SW 1271 (cell line): ENCODE data around the gene RRM2.
"Not testable (repeated sequence)": the region's sequence is repeated elsewhere in the genome, so short reads cannot be mapped to it uniquely, and the experiment has no call there.

Source experiments
- DNase-seq, 2 experiments: peaks; one replicate each; lab custom pipeline; 2025; lab: John Stamatoyannopoulos, UW

Gene RRM2

DNA sequence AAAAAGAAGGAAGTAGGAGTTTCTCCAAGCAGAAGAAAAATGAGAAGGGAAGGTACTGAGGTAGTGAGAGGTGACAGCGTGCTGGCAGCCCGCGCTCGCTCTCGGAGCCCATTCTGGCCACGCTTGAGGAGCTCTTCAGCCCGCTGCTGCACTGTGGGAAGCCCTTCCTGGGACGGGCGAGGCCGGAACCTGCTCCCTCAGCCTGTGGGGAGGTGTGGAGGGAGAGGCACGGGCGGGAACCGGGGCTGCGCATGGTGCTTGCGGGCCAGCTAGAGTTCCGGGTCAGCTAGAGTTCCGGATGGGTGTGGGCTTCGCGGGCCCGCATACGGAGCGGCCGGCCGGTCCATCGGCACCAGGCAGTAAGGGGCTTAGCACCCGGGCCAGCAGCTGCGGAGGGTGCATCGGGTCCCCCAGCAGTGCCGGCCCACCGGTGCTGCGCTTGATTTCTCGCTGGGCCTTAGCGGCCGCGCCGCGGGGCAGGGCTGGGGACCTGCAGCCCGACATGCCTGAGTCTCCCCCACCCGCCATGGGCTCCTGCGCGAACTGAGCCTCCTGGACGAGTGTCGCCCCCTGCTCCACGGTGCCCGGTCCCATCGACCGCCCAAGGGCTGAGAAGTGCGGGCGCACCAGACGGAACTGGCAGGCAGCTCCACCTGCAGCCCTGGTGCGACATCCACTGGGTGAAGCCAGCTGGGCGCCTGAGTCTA is 31.2 kb upstream of the RRM2 start:
- DNase-seq, result no peak

DNA sequence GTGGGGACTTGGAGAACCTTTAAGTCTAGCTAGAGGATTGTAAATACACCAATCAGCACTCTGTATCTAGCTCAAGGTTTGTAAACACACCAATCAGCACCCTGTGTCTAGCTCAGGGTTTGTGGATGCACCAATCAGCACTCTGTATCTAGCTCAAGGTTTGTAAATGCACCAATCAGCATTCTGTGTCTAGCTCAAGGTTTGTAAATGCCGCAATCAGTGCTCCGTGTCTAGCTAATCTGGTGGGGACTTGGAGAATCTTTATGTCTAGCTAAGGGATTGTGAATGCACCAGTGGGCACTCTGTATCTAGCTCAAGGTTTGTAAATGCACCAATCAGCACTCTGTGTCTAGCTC is 30.7 kb upstream of the RRM2 start:
- not testable (repeated sequence) for DNase-seq

DNA sequence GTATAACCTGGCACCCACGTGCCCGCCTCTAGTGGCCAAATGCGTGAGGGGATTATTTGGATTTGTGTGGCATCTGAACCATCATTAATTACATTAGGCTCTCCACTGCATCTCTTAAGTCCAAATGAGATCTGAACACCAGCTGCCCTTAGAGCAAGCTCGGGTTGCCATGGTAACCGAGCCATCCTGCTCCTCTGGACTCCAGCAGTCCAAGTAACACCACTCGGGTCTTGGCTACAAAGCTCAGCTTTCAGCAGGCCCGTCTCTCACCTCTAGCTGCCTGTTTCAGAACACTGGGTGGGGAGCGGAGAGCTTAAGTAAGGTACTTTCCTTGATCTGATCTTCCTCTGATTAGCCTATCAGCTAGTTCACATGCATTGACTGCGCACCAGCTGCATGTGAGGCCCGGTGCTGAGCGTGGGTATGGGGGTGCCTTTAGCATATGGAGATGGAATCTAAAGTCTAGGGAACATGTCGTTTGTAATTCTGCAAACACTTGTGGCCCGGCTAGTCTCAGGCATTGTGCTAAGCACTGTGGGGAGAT is 28.2 kb upstream of the RRM2 start:
- no peak for DNase-seq

DNA sequence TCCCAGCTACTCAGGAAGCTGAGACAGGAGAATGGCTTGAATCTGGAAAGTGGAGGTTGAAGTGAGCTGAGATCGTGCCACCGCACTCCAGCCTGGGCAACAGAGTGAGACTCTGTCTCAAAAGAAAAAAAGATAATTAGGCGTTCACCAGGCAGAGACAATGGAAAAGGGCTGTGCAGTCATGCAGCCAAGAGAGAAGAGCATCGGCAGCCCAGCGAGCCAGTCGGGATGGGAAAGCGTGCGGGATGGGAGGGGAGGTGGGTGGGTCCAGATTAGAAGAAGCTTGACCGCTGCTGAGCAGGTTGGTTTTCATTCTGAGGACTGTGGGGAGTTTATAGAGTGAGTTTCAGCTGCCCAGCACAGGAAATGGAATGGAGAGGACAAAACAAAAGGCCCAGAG is 27.4 kb upstream of the RRM2 start:
- DNase-seq, result no peak

DNA sequence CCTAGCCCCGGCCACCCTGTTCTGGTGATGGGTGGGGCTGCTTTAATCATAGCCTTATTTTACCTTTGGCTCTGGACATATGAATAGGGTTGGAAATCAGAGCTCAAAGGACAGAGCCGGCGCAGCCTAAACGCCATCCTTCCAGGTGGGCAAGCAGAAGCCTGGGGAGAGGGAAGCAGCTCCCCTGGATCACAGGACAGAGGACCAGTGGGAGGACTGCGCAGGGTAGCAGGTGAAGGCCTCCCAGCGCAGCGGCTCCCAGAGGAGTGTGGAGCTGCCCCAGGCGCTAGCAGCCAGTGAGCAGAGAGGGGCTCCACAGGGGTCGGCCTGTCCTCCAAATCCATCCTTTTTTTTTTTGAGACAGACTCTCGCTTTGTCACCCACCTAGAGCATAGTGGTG is 25.9 kb upstream of the RRM2 start:
- DNase-seq, result no peak

DNA sequence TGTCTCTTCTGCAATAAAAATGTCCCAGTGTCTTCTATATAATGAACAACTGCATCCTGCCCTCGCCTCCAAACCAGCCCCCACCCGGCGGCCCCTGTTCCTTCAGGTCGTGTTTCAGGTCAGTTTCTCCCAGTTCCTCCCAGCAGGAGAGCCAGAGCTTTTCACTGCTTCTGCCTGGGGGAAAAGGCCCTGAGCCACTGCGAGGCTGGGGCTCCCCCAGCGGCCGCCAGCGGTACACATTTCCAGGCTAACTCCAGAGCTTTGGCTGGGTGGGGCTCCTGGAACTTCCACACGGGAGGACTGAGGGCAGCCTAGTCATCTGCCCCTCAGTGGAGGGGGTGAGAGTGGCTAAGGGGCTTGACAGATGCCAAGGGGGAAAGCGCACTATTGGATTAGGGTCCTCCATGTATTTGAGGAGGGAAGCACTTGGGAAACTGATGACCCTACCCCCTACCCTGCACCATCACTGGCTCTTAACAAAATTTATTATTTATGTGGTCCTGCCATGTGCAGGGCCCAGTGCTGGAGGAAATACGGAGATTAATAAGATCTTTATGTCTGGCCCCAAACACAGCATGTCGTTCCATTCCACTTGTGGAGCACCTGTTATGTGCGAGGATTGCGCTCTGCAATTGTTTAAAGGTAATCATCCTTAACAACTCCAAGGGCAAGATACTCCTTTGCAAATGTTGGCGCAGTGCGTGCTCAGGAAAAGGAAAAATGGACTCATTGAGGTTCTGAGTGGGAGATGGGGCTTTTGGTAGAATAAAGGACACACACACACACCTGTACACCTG is 25.0 kb upstream of the RRM2 start:
- DNase-seq, result peak; percentile 55 to 63

DNA sequence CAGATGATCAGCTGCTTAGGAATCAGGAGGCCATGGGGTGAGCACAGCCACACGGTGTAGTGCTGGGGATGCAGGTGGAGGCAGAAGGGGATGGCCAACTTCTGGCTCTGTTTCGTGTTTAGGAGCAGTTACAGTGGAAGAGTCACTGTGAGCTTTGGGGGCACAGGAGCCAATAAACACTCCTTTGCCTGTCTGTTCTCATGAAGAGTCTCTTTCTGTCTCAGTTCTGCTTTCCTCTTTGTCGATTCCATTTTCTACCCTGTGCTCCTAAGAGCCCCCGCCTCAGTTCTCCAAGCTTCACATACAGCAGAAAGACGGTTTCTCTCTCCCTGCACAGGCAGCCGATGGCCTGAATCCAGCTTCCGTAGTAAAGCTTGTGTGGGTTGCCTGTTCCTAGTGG is 21.0 kb upstream of the RRM2 start:
- no peak for DNase-seq

DNA sequence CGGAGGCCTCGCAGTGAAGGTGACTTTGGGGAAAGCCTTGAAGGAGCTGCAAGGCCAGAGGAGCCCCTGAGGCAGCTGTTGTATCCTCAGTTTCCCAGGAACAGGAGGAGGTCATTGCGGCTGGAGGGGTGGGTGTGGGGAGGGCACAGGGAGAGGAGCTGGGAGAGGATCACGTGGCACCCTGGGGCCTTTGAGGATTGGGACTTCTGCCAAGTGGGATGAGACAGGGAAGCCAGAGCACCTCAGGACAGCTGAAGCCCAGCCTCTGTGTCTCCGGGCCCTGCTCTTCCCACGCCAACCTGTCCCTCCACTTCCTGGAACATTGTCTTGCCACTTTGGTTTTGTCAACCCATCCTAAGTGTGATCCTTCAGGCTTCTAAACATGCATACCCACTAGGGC is 19.4 kb upstream of the RRM2 start:
- no peak for DNase-seq

DNA sequence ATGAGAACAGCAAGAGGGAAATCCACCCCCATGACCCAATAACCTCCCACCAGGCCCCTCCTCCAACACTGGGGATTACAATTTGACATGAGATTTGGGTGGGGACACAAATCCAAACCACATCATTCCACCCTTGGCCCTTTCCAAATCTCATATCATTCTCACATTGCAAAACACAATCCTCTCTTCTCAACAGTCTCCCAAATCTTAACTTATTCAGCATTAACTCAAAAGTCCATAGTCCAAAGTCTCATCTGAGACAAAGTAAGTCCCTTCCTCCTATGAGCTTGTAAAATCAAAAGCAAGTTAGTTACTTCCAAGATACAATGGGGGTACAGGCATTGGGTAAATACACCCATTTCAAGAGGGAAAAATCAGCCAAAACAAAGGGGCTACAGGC is 17.6 kb upstream of the RRM2 start:
- DNase-seq, result not testable (repeated sequence)

DNA sequence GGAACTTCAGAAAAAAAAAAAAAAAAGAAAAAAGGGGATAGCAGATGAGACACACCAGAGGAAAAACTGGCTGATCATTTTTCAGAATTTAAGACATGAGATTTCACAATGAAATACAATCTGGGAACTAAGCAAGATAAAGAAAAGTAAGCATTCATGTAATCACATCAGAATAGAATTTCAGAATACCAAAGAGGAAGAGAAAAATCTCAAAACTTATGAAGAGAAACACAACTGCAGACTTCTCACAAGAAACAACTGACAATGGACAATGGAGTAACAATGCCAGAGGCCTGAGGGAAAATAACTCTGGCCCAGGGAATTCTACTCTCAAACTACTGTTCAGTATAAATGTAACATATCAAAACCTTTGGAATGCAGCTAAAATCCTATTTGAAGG is 13.2 kb upstream of the RRM2 start:
- DNase-seq, result no peak

DNA sequence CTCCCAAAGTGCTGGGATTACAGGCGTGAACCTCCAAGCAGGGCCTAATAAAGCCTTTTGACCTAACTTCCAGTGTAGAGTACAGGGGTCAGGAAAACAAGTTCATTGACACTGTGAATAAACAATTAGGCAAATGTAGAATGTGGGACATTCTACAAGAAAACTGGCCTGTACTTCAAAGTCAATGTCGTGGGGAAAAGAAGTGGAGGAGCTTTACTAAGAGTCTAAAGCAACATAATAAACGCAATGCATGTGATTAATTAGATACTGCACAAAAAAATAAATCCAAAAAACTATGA is 3.6 kb upstream of the RRM2 start:
- no peak for DNase-seq

DNA sequence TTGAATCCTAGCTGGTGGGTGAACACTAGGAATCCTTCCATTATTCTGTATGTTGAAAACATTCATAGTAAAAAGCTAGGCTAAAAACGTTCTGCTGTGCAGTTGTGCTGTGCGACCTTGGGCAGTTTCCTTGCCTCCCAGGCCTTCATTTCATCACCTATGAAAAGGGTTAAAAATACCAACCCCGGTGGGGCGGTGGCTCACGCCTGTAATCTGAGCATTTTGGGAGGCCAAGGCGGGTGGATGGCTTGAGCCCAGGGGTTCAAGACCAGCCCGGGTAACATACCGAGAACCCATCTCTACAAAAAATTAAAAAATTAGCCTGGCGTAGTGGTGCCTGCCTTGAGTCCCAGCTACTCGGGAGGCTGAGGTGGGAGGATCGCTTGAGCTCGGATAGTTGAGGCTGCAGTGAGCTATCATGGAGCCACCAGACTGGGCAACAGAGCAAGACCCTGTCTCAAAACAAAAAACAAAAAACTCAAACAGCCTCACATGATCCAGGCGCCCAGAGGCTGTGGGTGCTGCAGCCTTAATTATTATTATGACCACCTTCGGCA is 2.9 kb upstream of the RRM2 start:
- DNase-seq, result no peak

DNA sequence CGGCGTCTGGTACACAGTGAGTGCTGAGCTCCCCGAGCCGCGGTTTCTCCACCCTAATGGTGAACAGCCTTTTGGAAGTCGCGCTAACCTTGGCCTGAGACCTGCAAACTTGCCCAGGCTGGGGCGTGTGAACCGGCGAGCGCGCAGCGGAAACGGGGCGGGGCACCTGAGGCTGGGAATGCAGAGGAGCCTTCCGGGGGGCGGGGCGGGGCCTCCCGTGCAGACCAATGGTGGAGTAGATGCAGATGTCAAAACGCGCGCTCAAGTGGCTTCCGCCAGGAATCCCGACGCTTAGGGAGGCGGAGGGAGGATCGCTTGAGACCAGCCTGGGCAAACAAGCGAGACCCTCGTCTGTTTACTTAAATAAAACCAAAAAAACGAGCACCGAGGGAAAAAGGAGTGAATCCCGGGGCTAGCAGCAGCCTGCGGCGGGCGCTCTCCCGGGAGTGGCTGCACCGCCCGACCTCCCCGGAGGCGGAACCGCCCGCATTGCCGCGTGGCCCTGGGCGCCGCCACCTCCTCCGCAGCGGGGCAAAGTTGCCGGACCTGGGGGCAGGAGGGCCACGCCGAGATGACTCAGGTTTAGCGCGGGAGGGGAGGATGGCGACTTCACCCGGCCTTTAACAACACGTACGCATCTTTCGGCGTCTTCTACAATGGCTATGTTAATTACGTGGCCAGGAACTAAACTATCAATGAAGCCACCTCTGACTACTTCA is 2.2 kb upstream of the RRM2 start:
- peak; percentile 82 to 96 for DNase-seq

DNA sequence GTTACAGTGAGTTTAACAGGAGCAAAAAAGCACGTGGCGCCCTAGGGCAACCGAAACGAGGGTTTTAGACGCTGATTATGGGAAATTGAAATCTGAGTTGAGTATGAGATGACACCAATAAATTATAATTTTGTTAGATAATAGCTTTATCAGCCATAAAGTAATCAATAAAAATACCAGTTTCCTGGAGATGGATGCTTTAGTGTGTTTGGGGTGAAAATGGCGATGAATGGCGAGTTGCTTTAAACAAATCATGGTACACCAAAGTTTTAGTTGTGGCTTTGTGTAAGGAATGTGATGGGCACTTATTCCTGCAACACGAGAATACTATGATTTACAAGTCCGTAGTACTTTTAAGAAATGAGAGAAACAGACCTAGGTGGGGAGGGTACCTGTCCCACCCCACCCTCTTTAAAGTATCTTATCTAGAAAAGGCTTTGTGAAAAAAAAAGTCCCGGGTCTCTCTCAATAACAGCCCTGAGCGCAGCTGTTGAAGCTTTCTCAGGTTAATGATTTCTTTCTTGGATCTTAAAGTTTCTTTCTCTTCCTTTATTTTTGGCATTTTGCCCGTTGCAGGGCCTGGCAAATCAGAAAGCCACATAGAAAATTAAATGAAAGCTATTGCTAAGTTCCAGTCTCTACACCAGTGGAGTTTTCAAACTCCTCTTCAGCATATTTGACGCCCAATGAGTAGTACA is 1.5 kb upstream of the RRM2 start:
- DNase-seq, result peak in 1 of 2 experiments; percentile 54

DNA sequence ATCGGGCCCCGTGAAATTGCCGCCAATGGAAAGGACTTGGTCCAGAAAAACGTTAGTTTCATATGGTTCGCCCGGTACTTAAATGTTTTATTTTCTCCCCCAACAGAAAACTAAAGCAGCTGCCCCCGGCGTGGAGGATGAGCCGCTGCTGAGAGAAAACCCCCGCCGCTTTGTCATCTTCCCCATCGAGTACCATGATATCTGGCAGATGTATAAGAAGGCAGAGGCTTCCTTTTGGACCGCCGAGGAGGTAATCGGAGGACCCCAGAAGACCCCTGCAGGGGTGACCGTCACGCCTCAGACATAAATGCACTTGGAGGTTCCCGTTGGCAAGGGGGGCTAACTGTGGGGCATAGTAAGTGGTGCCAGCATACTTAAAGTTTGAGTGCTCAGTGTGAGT is 742 bp downstream of the RRM2 start:
- no peak for DNase-seq

DNA sequence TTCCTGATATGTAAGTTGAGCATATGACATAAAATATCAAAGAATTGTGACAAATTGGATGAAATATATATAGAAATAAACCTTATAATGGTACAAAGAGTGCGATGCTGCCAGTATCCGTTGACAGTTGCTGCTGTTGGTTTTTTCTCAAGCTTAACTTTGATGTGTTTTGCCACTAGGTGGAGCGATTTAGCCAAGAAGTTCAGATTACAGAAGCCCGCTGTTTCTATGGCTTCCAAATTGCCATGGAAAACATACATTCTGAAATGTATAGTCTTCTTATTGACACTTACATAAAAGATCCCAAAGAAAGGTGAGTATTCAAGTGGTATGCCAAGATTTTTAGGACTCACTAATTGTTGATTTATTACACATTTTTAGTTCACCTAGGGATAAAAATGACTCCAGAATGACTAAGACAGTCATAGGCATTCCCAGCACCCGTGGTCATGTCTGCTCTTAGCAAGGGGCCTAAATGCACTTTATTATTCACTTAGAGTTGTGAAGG is 2.1 kb downstream of the RRM2 start:
- DNase-seq, result peak; percentile 38 to 70

DNA sequence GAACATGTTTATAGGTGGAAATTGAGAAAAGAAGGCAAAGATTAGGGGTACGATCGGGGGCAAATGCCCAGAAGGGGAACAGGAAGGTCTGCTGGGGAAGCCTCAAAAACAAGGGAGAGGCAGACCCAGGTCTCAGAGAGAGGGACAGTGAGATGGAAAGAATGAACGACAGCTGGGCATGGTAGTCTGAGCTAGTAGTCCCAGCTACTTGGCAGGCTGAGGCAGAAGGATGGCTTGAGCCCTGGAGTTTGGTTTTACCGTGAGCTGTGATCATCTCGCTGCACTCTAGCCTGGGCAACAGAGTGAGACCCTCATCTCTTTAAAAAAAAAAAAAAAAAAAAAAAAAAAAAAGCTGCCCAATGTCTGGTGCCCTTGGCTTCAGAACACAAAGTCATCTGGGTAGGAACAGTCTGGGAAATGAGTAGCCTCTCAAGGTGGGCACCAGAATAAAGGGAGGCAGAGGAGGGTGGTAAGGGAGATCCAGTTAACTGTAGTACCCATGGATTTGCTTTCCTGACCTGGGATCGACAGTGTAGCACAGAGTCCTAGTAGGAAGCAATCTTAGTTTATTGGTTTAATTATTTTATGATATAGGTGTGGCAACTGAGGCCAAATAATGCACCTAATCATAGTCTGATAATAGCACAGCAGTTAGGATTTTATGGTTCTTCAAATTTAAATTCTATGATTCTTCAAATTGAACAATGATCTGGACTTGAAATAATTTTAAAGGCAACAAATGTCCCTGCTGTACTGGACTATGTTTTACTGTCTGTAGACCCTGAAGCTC is 3.5 kb downstream of the RRM2 start:
- no peak for DNase-seq

DNA sequence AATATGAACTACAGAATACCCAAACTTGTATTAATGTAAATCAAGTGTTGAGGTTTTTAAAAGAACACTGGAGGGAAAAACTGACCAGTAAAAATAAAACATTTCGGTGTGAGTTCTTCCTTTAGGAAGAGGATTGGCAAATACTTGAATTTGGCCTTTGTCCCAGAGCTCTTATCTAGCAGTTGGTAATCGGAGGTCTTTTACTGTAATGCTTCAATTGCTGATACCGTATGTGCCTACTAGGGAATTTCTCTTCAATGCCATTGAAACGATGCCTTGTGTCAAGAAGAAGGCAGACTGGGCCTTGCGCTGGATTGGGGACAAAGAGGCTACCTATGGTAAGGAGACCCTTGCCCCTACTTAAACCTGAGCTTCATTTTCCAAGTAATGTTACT is 4.1 kb downstream of the RRM2 start:
- DNase-seq, result no peak

DNA sequence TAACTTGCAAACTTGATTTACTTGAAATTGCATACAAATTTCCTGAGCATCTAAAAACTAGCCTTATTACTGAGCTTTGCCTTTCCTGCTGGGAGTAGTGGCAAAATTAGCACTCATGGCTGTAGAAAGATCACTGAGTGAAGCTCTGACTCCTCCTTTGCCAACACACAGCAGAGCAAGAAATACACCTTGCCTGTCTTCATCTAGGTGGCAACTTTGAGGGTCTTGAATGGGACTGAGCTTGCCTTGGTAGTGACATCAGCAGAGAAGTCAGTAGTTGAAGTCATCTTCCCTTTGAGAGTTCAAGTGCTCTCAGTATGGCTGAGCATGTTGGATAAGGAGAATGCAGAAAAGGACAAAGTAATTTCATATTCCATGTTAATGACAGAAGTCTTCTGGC is 5.9 kb downstream of the RRM2 start:
- DNase-seq, result no peak

DNA sequence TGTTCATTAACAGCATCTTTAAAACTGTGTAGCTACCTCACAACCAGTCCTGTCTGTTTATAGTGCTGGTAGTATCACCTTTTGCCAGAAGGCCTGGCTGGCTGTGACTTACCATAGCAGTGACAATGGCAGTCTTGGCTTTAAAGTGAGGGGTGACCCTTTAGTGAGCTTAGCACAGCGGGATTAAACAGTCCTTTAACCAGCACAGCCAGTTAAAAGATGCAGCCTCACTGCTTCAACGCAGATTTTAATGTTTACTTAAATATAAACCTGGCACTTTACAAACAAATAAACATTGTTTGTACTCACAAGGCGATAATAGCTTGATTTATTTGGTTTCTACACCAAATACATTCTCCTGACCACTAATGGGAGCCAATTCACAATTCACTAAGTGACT is 7.0 kb downstream of the RRM2 start:
- DNase-seq, result no peak

DNA sequence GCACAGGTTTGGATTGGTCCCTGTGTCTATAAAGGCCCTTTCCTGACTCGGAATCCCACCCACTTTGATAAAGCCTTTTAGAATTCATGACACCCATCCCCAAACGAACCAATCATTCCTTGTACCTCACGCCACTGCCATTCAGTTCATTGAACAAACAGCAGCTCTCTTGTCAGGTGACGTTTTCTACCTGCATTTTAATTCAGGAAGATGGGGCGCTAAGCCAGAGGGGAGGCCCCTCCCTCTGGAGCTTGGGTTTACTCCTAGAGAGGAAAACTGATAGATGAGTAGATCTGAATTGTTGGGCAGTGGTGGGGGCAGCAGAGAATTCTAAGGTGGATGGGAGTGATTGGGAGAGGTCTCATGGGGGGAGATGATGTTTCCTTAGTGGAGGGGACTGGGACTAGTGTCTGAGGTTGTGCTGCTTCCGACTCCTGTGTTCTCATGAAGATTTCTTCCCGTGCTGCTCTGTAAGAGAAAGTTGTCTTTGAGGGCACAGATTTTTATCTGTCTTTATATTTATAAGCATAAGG is 9.6 kb downstream of the RRM2 start:
- no peak for DNase-seq
